HCT116 (cell line): ENCODE data around the gene SELENON.

Experiments used
- CTCF ChIP-seq, 3 experiments: fragments of 200-600 bp in 1 of 3; sonication (generic) in 1 of 3; IDR thresholded peaks in 2 of 3; conservative IDR thresholded peaks in 1 of 3; 2 replicates each; pipeline ENCODE4 v1.5.1; 2012 to 2017; ENCODE audit warnings: low read depth in 2 of 3, low read length in 2 of 3, antibody characterized with exemption in 1 of 3, borderline replicate concordance in 1 of 3, control low read depth in 1 of 3, mild to moderate bottlenecking in 1 of 3, mixed read lengths in 1 of 3, mixed run types in 1 of 3, moderate library complexity in 1 of 3; ENCODE audit not compliant: insufficient read depth in 1 of 3
- EZH2 ChIP-seq: fragments of 200-600 bp; sonication (generic); IDR thresholded peaks from 2 replicates; pipeline ENCODE4 v1.6.1; 2017; ENCODE audit warnings: antibody characterized with exemption, mixed run types
- POLR2A ChIP-seq: IDR thresholded peaks from 2 replicates; pipeline ENCODE4 v1.7.0; 2011; ENCODE audit warnings: borderline replicate concordance; ENCODE audit not compliant: insufficient read depth, insufficient read length; ENCODE audit errors: extremely low read depth
- POLR2AphosphoS5 ChIP-seq: IDR thresholded peaks from 2 replicates; pipeline ENCODE4 v1.6.1; 2011; ENCODE audit warnings: mild to moderate bottlenecking, low read depth, low read length, moderate library complexity
- REST ChIP-seq: IDR thresholded peaks from 2 replicates; pipeline ENCODE4 v1.6.1; 2012; ENCODE audit warnings: low read depth
- SIN3A ChIP-seq: IDR thresholded peaks from 2 replicates; pipeline ENCODE4 v1.6.1; 2012; ENCODE audit warnings: low read depth
- SRF ChIP-seq: IDR thresholded peaks from 2 replicates; pipeline ENCODE4 v1.6.1; 2012; ENCODE audit warnings: low read depth
- ZNF274 ChIP-seq: fragments of 200-500 bp; sonication (Bioruptor generic); IDR thresholded peaks from 2 replicates; pipeline ENCODE4 v1.6.1; 2014; ENCODE audit warnings: mild to moderate bottlenecking, low read depth, low read length, inconsistent platforms

GRCh38 chr1:25844536-25845337, 44.7 kb downstream of the SELENON start:
- no peak for TF ChIP-seq CTCF (IDR thresholded peaks at IDR 0.05 in 2 of 3, conservative IDR thresholded peaks at IDR 0.05 in 1 of 3; ENCODE audit: borderline replicate concordance in 1 of 3, insufficient read depth in 1 of 3, low read depth in 2 of 3, low read length in 2 of 3)
- TF ChIP-seq REST, result no peak
- no peak for TF ChIP-seq POLR2AphosphoS5
- no peak for TF ChIP-seq SIN3A
- no peak for TF ChIP-seq POLR2A
- TF ChIP-seq EZH2, result no peak
- TF ChIP-seq ZNF274, result no peak
- no peak for TF ChIP-seq SRF
